ENCODE measurements around the gene APOA5.

APOA5 gene

DNA sequence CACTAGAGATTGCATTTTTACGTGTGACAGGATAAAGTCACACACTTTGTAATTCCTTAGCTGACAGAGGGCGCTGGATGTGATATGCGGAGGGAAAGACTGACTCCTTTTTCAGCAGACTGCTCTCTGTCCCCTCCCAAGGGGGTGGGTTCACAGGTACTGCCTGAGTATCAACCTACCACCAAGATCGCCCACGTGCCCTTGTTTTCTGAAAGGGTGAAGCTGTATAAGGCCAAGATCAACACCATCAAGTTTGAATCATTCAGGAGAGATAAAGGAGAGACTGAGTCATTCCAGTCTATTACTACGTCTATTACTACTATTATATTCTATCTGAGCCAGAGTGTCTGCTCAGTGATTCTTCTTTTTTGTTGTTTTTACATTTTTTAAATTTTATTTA lies 49.6 kb downstream of the APOA5 start:
- no peak for TF ChIP-seq CTCF (conservative IDR thresholded peaks at IDR 0.05)
- H3K27ac ChIP-seq: no peak overlapping the region

DNA sequence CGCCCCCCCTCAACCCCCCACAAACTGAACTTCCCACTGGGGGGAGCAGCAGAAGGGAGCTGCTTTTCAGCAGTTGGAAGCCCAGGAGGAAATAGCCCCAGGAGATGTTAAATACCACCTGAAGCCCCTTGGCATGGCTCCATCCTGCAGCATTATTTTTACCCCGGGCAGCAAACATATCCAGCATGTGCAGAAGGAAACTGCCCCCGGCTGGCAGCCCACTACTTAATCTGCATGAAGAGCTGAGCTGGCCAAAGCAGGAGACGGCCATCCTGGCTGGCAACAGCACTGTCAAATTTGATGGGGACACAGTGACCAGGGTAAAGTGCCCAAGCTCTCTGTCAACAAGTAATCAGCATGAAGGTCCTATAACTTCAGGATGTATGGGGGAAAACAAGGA lies 50.9 kb downstream of the APOA5 start:
- H3K27ac ChIP-seq: no peak overlapping the region
- TF ChIP-seq CTCF (conservative IDR thresholded peaks at IDR 0.05): no peak

Measured in VCaP (cell line).